Liver (tissue), 9 donors: Measurements from ENCODE around the gene DHRSX. TPM values are rescaled to one million over a fixed set of nuclear protein-coding genes. Genes with fewer than 3 reads are reported as not detected.

Experiments used
- DNase-seq: peaks from one replicate; pipeline ENCODE4 v3.0.0-alpha.2; 2017; ENCODE audit warnings: low spot score
- H3K27ac ChIP-seq, 2 donors: one replicate each; pipeline ENCODE4 v1.7.0; 2013; ENCODE audit warnings: inconsistent platforms in 2 of 2, low read length in 2 of 2, control low read depth in 1 of 2, low read depth in 1 of 2, mild to moderate bottlenecking in 1 of 2
- H3K27me3 ChIP-seq, 4 donors: one replicate each; pipeline versions ENCODE4 v1.6.1 to v1.7.0; 2013; ENCODE audit warnings: low read length in 3 of 4, inconsistent platforms in 1 of 4, mild to moderate bottlenecking in 1 of 4, moderate library complexity in 1 of 4; ENCODE audit not compliant: control insufficient read depth in 4 of 4, insufficient read depth in 4 of 4
- H3K36me3 ChIP-seq, 4 donors: one replicate each; pipeline versions ENCODE4 v1.6.1 to v1.7.0; 2013; ENCODE audit warnings: low read length in 3 of 4, mild to moderate bottlenecking in 3 of 4, low read depth in 1 of 4, moderate library complexity in 1 of 4; ENCODE audit not compliant: control insufficient read depth in 4 of 4, insufficient read depth in 3 of 4
- H3K4me1 ChIP-seq, 4 donors: one replicate each; pipeline versions ENCODE4 v1.6.1 to v1.7.0; 2013; ENCODE audit warnings: low read length in 3 of 4, mild to moderate bottlenecking in 3 of 4, moderate library complexity in 1 of 4; ENCODE audit not compliant: control insufficient read depth in 4 of 4, insufficient read depth in 4 of 4
- H3K4me3 ChIP-seq, 3 donors: one replicate each; pipeline versions ENCODE4 v1.6.1 to v1.7.0; 2013; ENCODE audit warnings: low read length in 3 of 3, control low read depth in 1 of 3, low read depth in 1 of 3, mild to moderate bottlenecking in 1 of 3
- H3K9ac ChIP-seq, 2 donors: one replicate each; pipeline ENCODE4 v1.7.0; 2013; ENCODE audit warnings: low read length in 2 of 2, mild to moderate bottlenecking in 2 of 2, moderate library complexity in 2 of 2, control low read depth in 1 of 2, low read depth in 1 of 2
- H3K9me3 ChIP-seq, 4 donors: one replicate each; pipeline versions ENCODE4 v1.6.1 to v1.7.0; 2013; ENCODE audit warnings: low read length in 3 of 4; ENCODE audit not compliant: control insufficient read depth in 4 of 4
- EGR1 ChIP-seq, 2 donors: IDR thresholded peaks; 2 replicates each; pipeline ENCODE4 v1.6.1; 2016 to 2018; ENCODE audit warnings: antibody characterized with exemption in 2 of 2, low read depth in 2 of 2
- FOXA1 ChIP-seq: IDR thresholded peaks from 2 replicates; pipeline ENCODE4 v1.6.1; 2016; ENCODE audit warnings: antibody characterized with exemption
- FOXA2 ChIP-seq: IDR thresholded peaks from 2 replicates; pipeline ENCODE4 v1.6.1; 2016; ENCODE audit warnings: antibody characterized with exemption
- GABPA ChIP-seq, 2 donors: IDR thresholded peaks in 1 of 2; conservative IDR thresholded peaks in 1 of 2; 2 replicates each; pipeline ENCODE4 v1.6.1; 2016; ENCODE audit warnings: antibody characterized with exemption in 2 of 2, mild to moderate bottlenecking in 1 of 2, moderate library complexity in 1 of 2
- HNF4A ChIP-seq, 2 donors: conservative IDR thresholded peaks; 2 replicates each; pipeline ENCODE4 v1.6.1; 2016; ENCODE audit warnings: antibody characterized with exemption in 2 of 2, mild to moderate bottlenecking in 2 of 2
- HNF4G ChIP-seq: IDR thresholded peaks from 2 replicates; pipeline ENCODE4 v1.6.1; 2016; ENCODE audit warnings: antibody characterized with exemption
- JUND ChIP-seq, 2 donors: IDR thresholded peaks; 2 replicates each; pipeline ENCODE4 v1.6.1; 2016; ENCODE audit warnings: antibody characterized with exemption in 2 of 2
- NR2F2 ChIP-seq: IDR thresholded peaks from 2 replicates; pipeline ENCODE4 v1.6.1; 2016; ENCODE audit warnings: antibody characterized with exemption
- RAD21 ChIP-seq, 2 donors: IDR thresholded peaks; 2 replicates each; pipeline ENCODE4 v1.6.1; 2016; ENCODE audit warnings: antibody characterized with exemption in 2 of 2, mild to moderate bottlenecking in 2 of 2
- RXRA ChIP-seq, 2 donors: IDR thresholded peaks; 2 replicates each; pipeline ENCODE4 v1.6.1; 2017 to 2018; ENCODE audit warnings: antibody characterized with exemption in 2 of 2, mild to moderate bottlenecking in 1 of 2
- SP1 ChIP-seq: IDR thresholded peaks from 2 replicates; pipeline ENCODE4 v1.6.1; 2018; ENCODE audit warnings: antibody characterized with exemption, mild to moderate bottlenecking
- TAF1 ChIP-seq: conservative IDR thresholded peaks from 2 replicates; pipeline ENCODE4 v1.6.1; 2016; ENCODE audit warnings: antibody characterized with exemption, mild to moderate bottlenecking
- YY1 ChIP-seq: IDR thresholded peaks from 2 replicates; pipeline ENCODE4 v1.6.1; 2016; ENCODE audit warnings: antibody characterized with exemption, mild to moderate bottlenecking
- WGBS: extraction: QIAGEN DNeasy Blood & Tissue Kit; methylation state at CpG from one replicate; pipeline ENCODE4 v1.1.7; 2013; 5-methylcytosine and 5-hydroxymethylcytosine counted together
- polyA plus RNA-seq, 2 donors: library from polyadenylated mRNA; stranded (reverse) in 1 of 2; unstranded in 1 of 2; fragments of 200-250 nt in 1 of 2; fragments of >200 nt in 1 of 2; fragmentation: Nextera tagmentation in 1 of 2; extraction: Ambion mirVana in 1 of 2; gene quantifications; one replicate each; pipeline versions ENCODE4 v1.2.1 to v1.2.3, GENCODE V29; 2013 to 2015
- total RNA-seq, 2 donors: library from RNA; depleted of rRNA; stranded (reverse); fragments of >200 nt; gene quantifications; one replicate each; pipeline ENCODE4 v1.2.3, GENCODE V29; 2014
- TF ChIP-seq, protein P1 (sequence below): IDR thresholded peaks from 2 replicates; pipeline ENCODE4 v1.6.1; 2016; ENCODE audit warnings: antibody characterized with exemption
- TF ChIP-seq, protein P2 (sequence below): IDR thresholded peaks from 2 replicates; pipeline ENCODE4 v1.6.1; 2016; ENCODE audit warnings: antibody characterized with exemption
- TF ChIP-seq, protein P3 (sequence below): IDR thresholded peaks from 2 replicates; pipeline ENCODE4 v1.6.1; 2016; ENCODE audit warnings: antibody characterized with exemption, mild to moderate bottlenecking
- TF ChIP-seq, protein P4 (sequence below): IDR thresholded peaks from 2 replicates; pipeline ENCODE4 v1.6.1; 2016; ENCODE audit warnings: antibody characterized with exemption
- donor health status: healthy.
- donor health status: healthy.
- donor health status: healthy.
- donor health status: healthy.
- donor health status: healthy.

Gene DHRSX
- total and polyA plus RNA-seq, 4 donors: 17.2 to 35.2 (median 23.3) TPM

DNA sequence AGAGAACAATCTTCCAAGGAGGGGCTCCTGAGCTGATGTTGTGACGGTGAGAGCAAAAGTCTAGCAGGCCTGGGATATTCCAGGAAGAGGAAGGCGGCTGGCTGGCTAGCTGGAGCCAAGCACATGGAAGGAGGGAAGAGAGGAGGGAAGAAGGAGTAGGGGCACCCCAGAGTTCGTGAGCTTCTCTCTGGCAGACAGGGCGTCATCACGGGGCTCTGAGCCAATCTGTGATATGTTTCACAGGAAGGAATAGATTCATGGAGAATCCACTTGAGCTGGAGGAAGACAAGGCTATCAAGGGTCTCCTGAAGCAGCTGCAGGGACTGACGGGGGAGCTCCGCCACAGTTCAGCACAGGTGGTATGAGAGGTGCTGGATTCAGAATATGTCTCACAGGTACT is 73.6 kb downstream of the DHRSX start:
- 87% methylated on average over 7 of the region's 7 CpGs for WGBS

DNA sequence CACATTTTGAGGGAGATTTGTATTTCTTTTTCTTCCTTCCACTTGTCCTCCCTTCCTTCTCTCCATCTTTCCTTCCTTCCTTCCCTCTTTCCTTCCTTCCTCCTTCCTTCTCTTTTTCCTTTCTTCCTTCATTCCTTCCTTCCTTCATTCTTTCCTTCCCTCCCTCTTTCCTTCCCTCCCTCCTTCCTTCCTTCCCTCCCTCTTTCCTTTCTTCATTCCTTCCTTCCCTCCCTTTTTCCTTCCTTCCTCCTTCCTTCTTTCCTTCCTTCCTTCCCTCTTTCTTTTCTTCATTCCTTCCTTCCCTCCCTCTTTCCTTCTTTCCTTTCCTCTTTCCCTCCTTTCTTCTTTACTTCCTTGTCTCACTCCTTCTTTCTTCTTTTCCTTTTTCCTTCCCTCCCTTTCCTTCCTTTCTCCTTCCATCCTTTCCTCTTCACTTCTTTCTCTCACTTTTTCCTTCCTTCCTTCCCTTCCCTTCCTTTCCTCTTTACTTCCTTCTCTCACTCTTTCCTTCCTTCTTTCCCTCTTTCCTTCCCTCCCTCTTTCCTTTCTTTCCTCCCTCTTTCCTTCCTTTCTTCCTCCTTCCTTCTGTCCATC is 74.4 kb downstream of the DHRSX start:
- no peaks in the 10 kb centered on the region for H3K9me3 ChIP-seq
- no peaks in the 10 kb centered on the region for H3K4me1 ChIP-seq
- no peak overlapping the region for H3K4me3 ChIP-seq
- no peak for DNase-seq
- H3K27me3 ChIP-seq: no peaks in the 10 kb centered on the region
- no peak overlapping the region for H3K9ac ChIP-seq
- H3K36me3 ChIP-seq: peaks cover 2 to 16% (median 5%) of the 10 kb centered on the region in 4 donors
- H3K27ac ChIP-seq: no peak overlapping the region
- TF ChIP-seq YY1: no peak
- TF ChIP-seq, protein P1, sequence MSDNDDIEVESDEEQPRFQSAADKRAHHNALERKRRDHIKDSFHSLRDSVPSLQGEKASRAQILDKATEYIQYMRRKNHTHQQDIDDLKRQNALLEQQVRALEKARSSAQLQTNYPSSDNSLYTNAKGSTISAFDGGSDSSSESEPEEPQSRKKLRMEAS: no peak
- TF ChIP-seq GABPA (IDR thresholded peaks at IDR 0.05 in 1 of 2, conservative IDR thresholded peaks at IDR 0.05 in 1 of 2): no peak
- TF ChIP-seq TAF1: no peak
- TF ChIP-seq, protein P2, sequence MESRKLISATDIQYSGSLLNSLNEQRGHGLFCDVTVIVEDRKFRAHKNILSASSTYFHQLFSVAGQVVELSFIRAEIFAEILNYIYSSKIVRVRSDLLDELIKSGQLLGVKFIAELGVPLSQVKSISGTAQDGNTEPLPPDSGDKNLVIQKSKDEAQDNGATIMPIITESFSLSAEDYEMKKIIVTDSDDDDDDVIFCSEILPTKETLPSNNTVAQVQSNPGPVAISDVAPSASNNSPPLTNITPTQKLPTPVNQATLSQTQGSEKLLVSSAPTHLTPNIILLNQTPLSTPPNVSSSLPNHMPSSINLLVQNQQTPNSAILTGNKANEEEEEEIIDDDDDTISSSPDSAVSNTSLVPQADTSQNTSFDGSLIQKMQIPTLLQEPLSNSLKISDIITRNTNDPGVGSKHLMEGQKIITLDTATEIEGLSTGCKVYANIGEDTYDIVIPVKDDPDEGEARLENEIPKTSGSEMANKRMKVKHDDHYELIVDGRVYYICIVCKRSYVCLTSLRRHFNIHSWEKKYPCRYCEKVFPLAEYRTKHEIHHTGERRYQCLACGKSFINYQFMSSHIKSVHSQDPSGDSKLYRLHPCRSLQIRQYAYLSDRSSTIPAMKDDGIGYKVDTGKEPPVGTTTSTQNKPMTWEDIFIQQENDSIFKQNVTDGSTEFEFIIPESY: no peak
- TF ChIP-seq NR2F2: no peak
- TF ChIP-seq, protein P3, sequence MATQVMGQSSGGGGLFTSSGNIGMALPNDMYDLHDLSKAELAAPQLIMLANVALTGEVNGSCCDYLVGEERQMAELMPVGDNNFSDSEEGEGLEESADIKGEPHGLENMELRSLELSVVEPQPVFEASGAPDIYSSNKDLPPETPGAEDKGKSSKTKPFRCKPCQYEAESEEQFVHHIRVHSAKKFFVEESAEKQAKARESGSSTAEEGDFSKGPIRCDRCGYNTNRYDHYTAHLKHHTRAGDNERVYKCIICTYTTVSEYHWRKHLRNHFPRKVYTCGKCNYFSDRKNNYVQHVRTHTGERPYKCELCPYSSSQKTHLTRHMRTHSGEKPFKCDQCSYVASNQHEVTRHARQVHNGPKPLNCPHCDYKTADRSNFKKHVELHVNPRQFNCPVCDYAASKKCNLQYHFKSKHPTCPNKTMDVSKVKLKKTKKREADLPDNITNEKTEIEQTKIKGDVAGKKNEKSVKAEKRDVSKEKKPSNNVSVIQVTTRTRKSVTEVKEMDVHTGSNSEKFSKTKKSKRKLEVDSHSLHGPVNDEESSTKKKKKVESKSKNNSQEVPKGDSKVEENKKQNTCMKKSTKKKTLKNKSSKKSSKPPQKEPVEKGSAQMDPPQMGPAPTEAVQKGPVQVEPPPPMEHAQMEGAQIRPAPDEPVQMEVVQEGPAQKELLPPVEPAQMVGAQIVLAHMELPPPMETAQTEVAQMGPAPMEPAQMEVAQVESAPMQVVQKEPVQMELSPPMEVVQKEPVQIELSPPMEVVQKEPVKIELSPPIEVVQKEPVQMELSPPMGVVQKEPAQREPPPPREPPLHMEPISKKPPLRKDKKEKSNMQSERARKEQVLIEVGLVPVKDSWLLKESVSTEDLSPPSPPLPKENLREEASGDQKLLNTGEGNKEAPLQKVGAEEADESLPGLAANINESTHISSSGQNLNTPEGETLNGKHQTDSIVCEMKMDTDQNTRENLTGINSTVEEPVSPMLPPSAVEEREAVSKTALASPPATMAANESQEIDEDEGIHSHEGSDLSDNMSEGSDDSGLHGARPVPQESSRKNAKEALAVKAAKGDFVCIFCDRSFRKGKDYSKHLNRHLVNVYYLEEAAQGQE: no peak
- TF ChIP-seq RXRA (IDR thresholded peaks at IDR 0.05): no peak
- TF ChIP-seq, protein P4, sequence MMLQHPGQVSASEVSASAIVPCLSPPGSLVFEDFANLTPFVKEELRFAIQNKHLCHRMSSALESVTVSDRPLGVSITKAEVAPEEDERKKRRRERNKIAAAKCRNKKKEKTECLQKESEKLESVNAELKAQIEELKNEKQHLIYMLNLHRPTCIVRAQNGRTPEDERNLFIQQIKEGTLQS: no peak
- TF ChIP-seq HNF4A (conservative IDR thresholded peaks at IDR 0.05): no peak

More for the DNA sequence above, 73.6 kb downstream of the DHRSX start:
- Histone ChIP-seq H3K27me3 (no peaks in the 10 kb centered on the region), H3K4me3 (no peak overlapping the region), H3K36me3 (peaks cover 0 to 9% (median 5%) of the 10 kb centered on the region in 4 donors), H3K9me3 (no peaks in the 10 kb centered on the region), H3K9ac (no peak overlapping the region), H3K4me1 (no peaks in the 10 kb centered on the region), H3K27ac (no peak overlapping the region)
- TF ChIP-seq SP1 (no peak), FOXA1 (no peak), TAF1 (no peak), RAD21 (IDR thresholded peaks at IDR 0.05) (no peak), GABPA (IDR thresholded peaks at IDR 0.05 in 1 of 2, conservative IDR thresholded peaks at IDR 0.05 in 1 of 2) (no peak), HNF4G (no peak), YY1 (no peak), JUND (IDR thresholded peaks at IDR 0.05) (no peak), RXRA (IDR thresholded peaks at IDR 0.05) (no peak), EGR1 (IDR thresholded peaks at IDR 0.05; ENCODE audit: low read depth in 2 of 2) (no peak), NR2F2 (no peak), FOXA2 (no peak), HNF4A (conservative IDR thresholded peaks at IDR 0.05) (no peak)
- TF ChIP-seq, protein P2: no peak
- TF ChIP-seq, protein P4: no peak
- TF ChIP-seq, protein P1: no peak
- TF ChIP-seq, protein P3: no peak
- DNase-seq: no peak
